H1 (cell line): ENCODE results near the gene NEURL1B. TPM values are rescaled to one million over a fixed set of nuclear protein-coding genes. Genes with fewer than 3 reads are reported as not detected.
A peak's percentile ranks its signal among the peaks of the same experiment; 100 is the strongest.

Experiments
- CTCF ChIA-PET: fragments of 300-600 bp; sonication (Branson Sonifier 250); formaldehyde crosslinking; loops from one replicate; lab custom pipeline; 2021; ENCODE audit not compliant: partially characterized antibody; lab: Charles Lee
- POLR2A ChIA-PET: fragments of 300-600 bp; sonication (Branson Sonifier 250); formaldehyde crosslinking; loops from one replicate; lab custom pipeline; 2021; ENCODE audit warnings: inconsistent platforms; ENCODE audit not compliant: partially characterized antibody; lab: Charles Lee
- DNase-seq, 2 experiments: peaks; one replicate each; pipeline versions ENCODE4 v3.0.0 to v3.0.0-alpha.2; 2010 to 2022; ENCODE audit warnings: low spot score in 2 of 2, low read depth in 1 of 2, mixed read lengths in 1 of 2
- FAIRE-seq: peaks from 2 replicates; lab custom pipeline; 2011; peaks lifted over from hg19 to GRCh38; lab: Jason Lieb, UNC
- H2AFZ ChIP-seq: 2 replicates; pipeline ENCODE4 v1.8.1; 2012; ENCODE audit warnings: low read length, inconsistent platforms
- H2AK5ac ChIP-seq: 2 replicates; pipeline ENCODE4 v1.6.1; 2013; ENCODE audit warnings: low read depth, low read length
- H2BK120ac ChIP-seq: replicated peaks from 2 replicates; pipeline ENCODE3; 2013; ENCODE audit warnings: low read depth, low read length, inconsistent platforms
- H2BK12ac ChIP-seq: 2 replicates; pipeline ENCODE4 v1.6.1; 2013; ENCODE audit warnings: low read depth, low read length
- H2BK15ac ChIP-seq: 2 replicates; pipeline ENCODE4 v1.6.1; 2013; ENCODE audit warnings: low read length
- H2BK20ac ChIP-seq: 2 replicates; pipeline ENCODE4 v1.6.1; 2013; ENCODE audit warnings: low read length
- H2BK5ac ChIP-seq: 2 replicates; pipeline ENCODE4 v1.6.1; 2013; ENCODE audit warnings: low read depth, low read length
- H3K14ac ChIP-seq: 2 replicates; pipeline ENCODE4 v1.6.1; 2013; ENCODE audit warnings: inconsistent platforms; ENCODE audit not compliant: insufficient read length
- H3K18ac ChIP-seq: 2 replicates; pipeline ENCODE4 v1.6.1; 2013; ENCODE audit warnings: low read length; ENCODE audit errors: extremely low read depth
- H3K23ac ChIP-seq: 2 replicates; pipeline ENCODE4 v1.6.1; 2013; ENCODE audit warnings: inconsistent platforms; ENCODE audit not compliant: insufficient read length
- H3K23me2 ChIP-seq: 2 replicates; pipeline ENCODE4 v1.6.1; 2013; ENCODE audit warnings: low read depth, low read length
- H3K27ac ChIP-seq: 2 replicates; pipeline ENCODE4 v1.6.1; 2011; ENCODE audit warnings: low read depth, low read length, inconsistent platforms
- H3K27me3 ChIP-seq, 4 experiments: replicated peaks in 1 of 4; 1 replicate in 1 of 4; 2 replicates in 3 of 4; pipeline versions ENCODE4 v1.6.1 to v1.8.1; 2011 to 2013; ENCODE audit warnings: low read length in 3 of 4, mild to moderate bottlenecking in 3 of 4, inconsistent platforms in 2 of 4, mixed read lengths in 2 of 4, moderate library complexity in 1 of 4; ENCODE audit not compliant: control insufficient read depth in 3 of 4, insufficient read depth in 3 of 4; ENCODE audit errors: extremely low read depth in 1 of 4
- H3K36me3 ChIP-seq, 4 experiments: 2 replicates each; pipeline versions ENCODE4 v1.6.1 to v1.8.1; 2011 to 2013; ENCODE audit warnings: mild to moderate bottlenecking in 4 of 4, low read length in 3 of 4, moderate library complexity in 2 of 4, control low read depth in 1 of 4, inconsistent platforms in 1 of 4; ENCODE audit not compliant: insufficient read depth in 4 of 4, control insufficient read depth in 2 of 4
- H3K4ac ChIP-seq: replicated peaks from 2 replicates; pipeline ENCODE3; 2013; ENCODE audit warnings: low read length, low read depth, mixed read lengths, inconsistent platforms; ENCODE audit not compliant: insufficient read length
- H3K4me1 ChIP-seq, 4 experiments: replicated peaks in 1 of 4; 1 replicate in 1 of 4; 2 replicates in 3 of 4; pipeline versions ENCODE4 v1.6.1 to v1.8.1; 2011 to 2013; ENCODE audit warnings: low read length in 3 of 4, inconsistent platforms in 2 of 4, mixed read lengths in 1 of 4; ENCODE audit not compliant: insufficient read depth in 4 of 4, control insufficient read depth in 3 of 4
- H3K4me2 ChIP-seq, 2 experiments: 2 replicates each; pipeline versions ENCODE4 v1.6.1 to v1.8.1; 2011 to 2013; ENCODE audit warnings: low read depth in 2 of 2, low read length in 2 of 2, control low read depth in 1 of 2, inconsistent platforms in 1 of 2, mild to moderate bottlenecking in 1 of 2; ENCODE audit not compliant: insufficient read depth in 1 of 2
- H3K4me3 ChIP-seq, 4 experiments: fragments of 200-600, 300-600 bp in 1 of 4; sonication (generic), shearing (Covaris generic), sonication (Bioruptor Twin) in 1 of 4; 2 replicates each; pipeline versions ENCODE4 v1.5.1 to v1.8.1; 2011 to 2016; ENCODE audit warnings: low read length in 4 of 4, low read depth in 3 of 4, control low read depth in 2 of 4, inconsistent platforms in 2 of 4, mild to moderate bottlenecking in 2 of 4, mixed read lengths in 1 of 4, moderate library complexity in 1 of 4; ENCODE audit not compliant: insufficient read depth in 2 of 4; ENCODE audit errors: extremely low read depth in 1 of 4
- H3K56ac ChIP-seq: replicated peaks from 2 replicates; pipeline ENCODE3; 2013; ENCODE audit warnings: low read depth, mild to moderate bottlenecking, mixed read lengths, low read length, inconsistent platforms; ENCODE audit not compliant: insufficient read length
- H3K79me1 ChIP-seq: 2 replicates; pipeline ENCODE4 v1.6.1; 2013; ENCODE audit warnings: low read depth, low read length, control low read depth
- H3K79me2 ChIP-seq, 2 experiments: 2 replicates each; pipeline versions ENCODE4 v1.6.1 to v1.8.1; 2012 to 2013; ENCODE audit warnings: low read length in 2 of 2, mild to moderate bottlenecking in 2 of 2, inconsistent platforms in 1 of 2; ENCODE audit not compliant: insufficient read depth in 2 of 2, control insufficient read depth in 1 of 2
- H3K9ac ChIP-seq, 4 experiments: replicated peaks in 1 of 4; 1 replicate in 1 of 4; 2 replicates in 3 of 4; pipeline versions ENCODE4 v1.6.1 to v1.8.1; 2011 to 2013; ENCODE audit warnings: low read depth in 3 of 4, low read length in 3 of 4, control low read depth in 2 of 4, mild to moderate bottlenecking in 2 of 4, moderate library complexity in 2 of 4, inconsistent platforms in 1 of 4; ENCODE audit errors: extremely low read depth in 1 of 4
- H3K9me3 ChIP-seq, 2 experiments: 2 replicates each; pipeline versions ENCODE4 v1.6.1 to v1.8.1; 2012 to 2013; ENCODE audit warnings: mild to moderate bottlenecking in 2 of 2, moderate library complexity in 2 of 2, control low read depth in 1 of 2, inconsistent platforms in 1 of 2, low read depth in 1 of 2, low read length in 1 of 2, mixed read lengths in 1 of 2; ENCODE audit not compliant: insufficient read depth in 2 of 2
- H4K20me1 ChIP-seq, 2 experiments: replicated peaks in 1 of 2; 2 replicates each; pipeline versions ENCODE3 to v1.8.1; 2011 to 2013; ENCODE audit warnings: inconsistent platforms in 2 of 2, low read length in 2 of 2, mild to moderate bottlenecking in 1 of 2; ENCODE audit not compliant: insufficient read depth in 2 of 2, control insufficient read depth in 1 of 2
- H4K5ac ChIP-seq: 2 replicates; pipeline ENCODE4 v1.6.1; 2013; ENCODE audit warnings: low read length, low read depth, mixed read lengths, inconsistent platforms; ENCODE audit not compliant: insufficient read length
- H4K8ac ChIP-seq: 2 replicates; pipeline ENCODE4 v1.8.0; 2013; ENCODE audit warnings: mild to moderate bottlenecking, moderate library complexity, low read length, inconsistent platforms; ENCODE audit not compliant: insufficient read depth; ENCODE audit errors: extremely low read depth
- H4K91ac ChIP-seq: replicated peaks from 2 replicates; pipeline ENCODE3; 2013; ENCODE audit warnings: low read length, mixed read lengths, inconsistent platforms; ENCODE audit not compliant: insufficient read length
- CTCF ChIP-seq, 3 experiments: IDR thresholded peaks; 1 replicate in 2 of 3; 2 replicates in 1 of 3; pipeline versions ENCODE4 v1.5.1 to v1.6.1; 2011; ENCODE audit warnings: low read length in 3 of 3, mild to moderate bottlenecking in 3 of 3, inconsistent platforms in 2 of 3, low read depth in 1 of 3, moderate library complexity in 1 of 3; ENCODE audit not compliant: insufficient read depth in 1 of 3; ENCODE audit errors: control extremely low read depth in 1 of 3
- EGR1 ChIP-seq: IDR thresholded peaks from 2 replicates; pipeline ENCODE4 v1.6.1; 2011; ENCODE audit warnings: low read depth, low read length, borderline replicate concordance
- RAD21 ChIP-seq, 2 experiments: IDR thresholded peaks in 1 of 2; conservative IDR thresholded peaks in 1 of 2; 2 replicates each; pipeline ENCODE4 v1.6.1; 2011; ENCODE audit warnings: low read depth in 2 of 2, low read length in 2 of 2, improper control_type of control experiment in 1 of 2, inconsistent platforms in 1 of 2, mild to moderate bottlenecking in 1 of 2, moderate library complexity in 1 of 2
- SRF ChIP-seq: IDR thresholded peaks from 2 replicates; pipeline ENCODE4 v1.6.1; 2011; ENCODE audit warnings: mild to moderate bottlenecking, low read depth, low read length, moderate library complexity
- WGBS, 2 experiments: shearing (Covaris generic) in 1 of 2; methylation state at CpG; one replicate each; pipeline versions ENCODE4 v1.1.6 to v1.1.7; 2013 to 2015; ENCODE audit warnings: low lambda C conversion rate in 2 of 2, mixed read lengths in 2 of 2, inconsistent platforms in 1 of 2, low coverage in 1 of 2, missing lambda C conversion rate in 1 of 2; ENCODE audit not compliant: insufficient replicate concordance in 2 of 2, insufficient coverage in 1 of 2, insufficient read length in 1 of 2; ENCODE audit errors: extremely low coverage in 1 of 2, missing lambda C conversion rate in 1 of 2; 5-methylcytosine and 5-hydroxymethylcytosine counted together
- polyA plus RNA-seq, 7 experiments: library from polyadenylated mRNA; depleted of rRNA in 3 of 7; stranded (reverse) in 5 of 7; unstranded in 2 of 7; fragments of >200 nt in 5 of 7; fragments of 200-250 nt in 2 of 7; gene quantifications; 1 replicate in 5 of 7; 2 replicates in 1 of 7; 4 replicates in 1 of 7; pipeline versions ENCODE4 v1.2.1 to v1.2.3, GENCODE V29; 2011 to 2013; ENCODE audit warnings: missing spikeins in 2 of 7, mixed read lengths in 2 of 7
- total RNA-seq: library from RNA; stranded (reverse); fragmentation: NEBNext Ultra II Directional; extraction: Animal tissue kit (Norgen Biotek cat#: 25700); gene quantifications from 2 replicates; pipeline ENCODE4 v1.2.1, GENCODE V29; 2021

NEURL1B gene
- total and polyA plus RNA-seq, 2 of the 8 experiments (the other 6 are each of a cell fraction or from before 2014, with no cell fraction given), result 3.3 to 6.1 TPM

GRCh38 chr5:172646716-172647285 lies 5.7 kb downstream of the NEURL1B start:
- Histone ChIP-seq H3K14ac (no peak overlapping the region), H3K79me1 (no peaks in the 10 kb centered on the region), H2AK5ac (no peak overlapping the region), H3K4ac (no peak overlapping the region), H2BK20ac (no peak overlapping the region), H3K18ac (no peak overlapping the region), H3K23ac (no peak overlapping the region), H3K27me3 (peaks cover 0 to 11% (median 9%) of the 10 kb centered on the region in 4 experiments; a peak in 4 of 7 replicates), H4K20me1 (peaks cover 0 to 8% of the 10 kb centered on the region in 2 experiments), H3K36me3 (no peaks in the 10 kb centered on the region), H2BK15ac (no peak overlapping the region), H3K79me2 (no peaks in the 10 kb centered on the region), H3K4me3 (no peak overlapping the region), H2AFZ (no peak overlapping the region), H2BK12ac (no peak overlapping the region; the same call in 1 of the 2 replicates), H2BK5ac (no peak overlapping the region), H2BK120ac (no peak overlapping the region), H3K4me2 (no peak overlapping the region), H3K56ac (no peak overlapping the region), H4K8ac (peak overlapping the region; percentile 21; the same call in 1 of the 2 replicates), H3K9me3 (no peaks in the 10 kb centered on the region), H3K4me1 (peaks cover 5 to 26% (median 7%) of the 10 kb centered on the region in 4 experiments; a peak in 6 of 7 replicates), H3K27ac (no peak overlapping the region), H4K91ac (no peak overlapping the region), H3K9ac (no peak overlapping the region), H3K23me2 (peaks cover under 1% of the 10 kb centered on the region; the same call in 1 of the 2 replicates), H4K5ac (no peak overlapping the region)
- POLR2A ChIA-PET, result interaction anchor here (0.9 to 1.2 kb wide), 2 partner anchors 23 to 37 kb away, joined by 3 to 4 read pairs; no protein-coding TSS in a partner anchor
- CTCF ChIA-PET, result interaction anchor here (0.5 to 12.3 kb wide), 26 partner anchors 9 to 324 kb away, joined by 3 to 164 read pairs (median 4); no protein-coding TSS in a partner anchor
- 73% methylated on average over 6 of the region's 10 CpGs; no CpG with 5 or more reads in 1 of the 2 experiments for WGBS, 2 experiments
- FAIRE-seq (no peak), DNase-seq (no peak)
- TF ChIP-seq EGR1, result no peak
- no peak for TF ChIP-seq SRF
- TF ChIP-seq CTCF (IDR thresholded peaks at IDR 0.05; ENCODE audit: control extremely low read depth in 1 of 3, insufficient read depth in 1 of 3, low read depth in 1 of 3, low read length in 3 of 3), result peak; percentile 62 to 68 (median 63)
- peak in 1 of 2 experiments; percentile 54; a peak in 3 of 4 replicates for TF ChIP-seq RAD21 (IDR thresholded peaks at IDR 0.05 in 1 of 2, conservative IDR thresholded peaks at IDR 0.05 in 1 of 2; ENCODE audit: low read depth in 2 of 2, low read length in 2 of 2)
